H1 (cell line): ENCODE data around the gene QRICH1. TPM values are rescaled to one million over a fixed set of nuclear protein-coding genes. Genes with fewer than 3 reads are reported as not detected.

Experiments
- ATF3 ChIP-seq: IDR thresholded peaks from 2 replicates; pipeline ENCODE4 v1.6.1; 2011; ENCODE audit warnings: low read depth, mild to moderate bottlenecking, low read length; ENCODE audit not compliant: insufficient read depth
- BRCA1 ChIP-seq: IDR thresholded peaks from 2 replicates; pipeline ENCODE4 v1.6.1; 2012; ENCODE audit warnings: low read depth, low read length, improper control_type of control experiment
- CHD1 ChIP-seq: IDR thresholded peaks from 2 replicates; pipeline ENCODE4 v1.6.1; 2012; ENCODE audit warnings: low read depth, low read length, improper control_type of control experiment
- CREB1 ChIP-seq: IDR thresholded peaks from 2 replicates; pipeline ENCODE4 v1.6.1; 2012; ENCODE audit warnings: inconsistent platforms
- CTBP2 ChIP-seq: IDR thresholded peaks from 2 replicates; pipeline ENCODE4 v1.7.0; 2011; ENCODE audit warnings: borderline replicate concordance, mild to moderate bottlenecking, moderate library complexity, mixed read lengths, low read length; ENCODE audit not compliant: insufficient read depth, insufficient read length
- CTCF ChIP-seq, 3 experiments: IDR thresholded peaks; 1 replicate in 2 of 3; 2 replicates in 1 of 3; pipeline versions ENCODE4 v1.5.1 to v1.6.1; 2011; ENCODE audit warnings: low read length in 3 of 3, mild to moderate bottlenecking in 3 of 3, inconsistent platforms in 2 of 3, low read depth in 1 of 3, moderate library complexity in 1 of 3; ENCODE audit not compliant: insufficient read depth in 1 of 3; ENCODE audit errors: control extremely low read depth in 1 of 3
- JUN ChIP-seq: IDR thresholded peaks from 2 replicates; pipeline ENCODE4 v1.6.1; 2011; ENCODE audit warnings: low read depth, mild to moderate bottlenecking, improper control_type of control experiment, low read length
- MAFK ChIP-seq: IDR thresholded peaks from 2 replicates; pipeline ENCODE4 v1.6.1; 2012; ENCODE audit warnings: low read depth, mild to moderate bottlenecking, improper control_type of control experiment, low read length
- MAX ChIP-seq: IDR thresholded peaks from 2 replicates; pipeline ENCODE4 v1.6.1; 2012; ENCODE audit warnings: inconsistent platforms
- NRF1 ChIP-seq: IDR thresholded peaks from 2 replicates; pipeline ENCODE4 v1.6.1; 2011; ENCODE audit warnings: mild to moderate bottlenecking, low read depth, low read length, improper control_type of control experiment
- RAD21 ChIP-seq, 2 experiments: IDR thresholded peaks in 1 of 2; conservative IDR thresholded peaks in 1 of 2; 2 replicates each; pipeline ENCODE4 v1.6.1; 2011; ENCODE audit warnings: low read depth in 2 of 2, low read length in 2 of 2, improper control_type of control experiment in 1 of 2, inconsistent platforms in 1 of 2, mild to moderate bottlenecking in 1 of 2, moderate library complexity in 1 of 2
- RBBP5 ChIP-seq: IDR thresholded peaks from 2 replicates; pipeline ENCODE4 v1.7.1; 2012; ENCODE audit warnings: low read depth, mild to moderate bottlenecking, inconsistent platforms, low read length, moderate library complexity, borderline replicate concordance
- RXRA ChIP-seq: IDR thresholded peaks from 2 replicates; pipeline ENCODE4 v1.6.1; 2011; ENCODE audit warnings: low read depth, mild to moderate bottlenecking, low read length, moderate library complexity; ENCODE audit not compliant: insufficient read depth
- SIRT6 ChIP-seq: IDR thresholded peaks from one replicate; pipeline ENCODE4 v1.7.1; 2012; ENCODE audit warnings: low read length, inconsistent platforms
- SIX5 ChIP-seq: IDR thresholded peaks from 2 replicates; pipeline ENCODE4 v1.6.1; 2011; ENCODE audit warnings: mild to moderate bottlenecking, low read depth, low read length
- SRF ChIP-seq: IDR thresholded peaks from 2 replicates; pipeline ENCODE4 v1.6.1; 2011; ENCODE audit warnings: mild to moderate bottlenecking, low read depth, low read length, moderate library complexity
- SUZ12 ChIP-seq: fragments of 200-600 bp; sonication (generic); IDR thresholded peaks from 2 replicates; pipeline ENCODE4 v1.6.1; 2012; ENCODE audit warnings: mild to moderate bottlenecking, inconsistent platforms, low read length, moderate library complexity, mixed read lengths
- USF2 ChIP-seq: IDR thresholded peaks from 2 replicates; pipeline ENCODE4 v1.6.1; 2011; ENCODE audit warnings: low read length, improper control_type of control experiment
- YY1 ChIP-seq: IDR thresholded peaks from 2 replicates; pipeline ENCODE4 v1.6.1; 2011; ENCODE audit warnings: low read depth, mild to moderate bottlenecking, low read length
- polyA plus RNA-seq, 7 experiments: library from polyadenylated mRNA; depleted of rRNA in 3 of 7; stranded (reverse) in 5 of 7; unstranded in 2 of 7; fragments of >200 nt in 5 of 7; fragments of 200-250 nt in 2 of 7; gene quantifications; 1 replicate in 5 of 7; 2 replicates in 1 of 7; 4 replicates in 1 of 7; pipeline versions ENCODE4 v1.2.1 to v1.2.3, GENCODE V29; 2011 to 2013; ENCODE audit warnings: missing spikeins in 2 of 7, mixed read lengths in 2 of 7
- total RNA-seq: library from RNA; stranded (reverse); fragmentation: NEBNext Ultra II Directional; extraction: Animal tissue kit (Norgen Biotek cat#: 25700); gene quantifications from 2 replicates; pipeline ENCODE4 v1.2.1, GENCODE V29; 2021

QRICH1 gene
- total and polyA plus RNA-seq, 2 of the 8 experiments (the other 6 are each of a cell fraction or from before 2014, with no cell fraction given) = 128 to 142 TPM

GRCh38 chr3:49093853-49094767 lies at the start of gene QRICH1 (continued):
- TF ChIP-seq SRF (no peak), SIRT6 (no peak), CHD1 (no peak), BRCA1 (peak; percentile 100), RAD21 (IDR thresholded peaks at IDR 0.05 in 1 of 2, conservative IDR thresholded peaks at IDR 0.05 in 1 of 2; ENCODE audit: low read depth in 2 of 2, low read length in 2 of 2) (peak; percentile 47 to 59; a peak in 3 of 4 replicates), JUN (no peak), CTCF (IDR thresholded peaks at IDR 0.05; ENCODE audit: control extremely low read depth in 1 of 3, insufficient read depth in 1 of 3, low read depth in 1 of 3, low read length in 3 of 3) (peak; percentile 61 to 78 (median 65)), SUZ12 (no peak), MAX (0 out of 2 replicates have a peak, but pooled peaks have one; percentile 18), SIX5 (no peak), CTBP2 (no peak), ATF3 (no peak), CREB1 (no peak), RBBP5 (peak; percentile 43), YY1 (peak; percentile 97), USF2 (no peak), MAFK (no peak), RXRA (no peak), NRF1 (no peak)
